GM13977 (cell line): Measurements from ENCODE around the gene IL3RA.
"Not testable (repeated sequence)": the region's sequence is repeated elsewhere in the genome, so short reads cannot be mapped to it uniquely, and the experiment has no call there.

ENCODE experiments used
- DNase-seq: peaks from one replicate; pipeline ENCODE4 v3.0.0; 2012; ENCODE audit warnings: low spot score
- CTCF ChIP-seq: IDR thresholded peaks from 2 replicates; pipeline ENCODE4 v1.5.1; 2012; ENCODE audit warnings: mild to moderate bottlenecking, control low read depth; ENCODE audit not compliant: insufficient read depth; ENCODE audit errors: extremely low read depth, missing control alignments
- in situ Hi-C: fragments of 300-500 bp; cut with MboI; formaldehyde crosslinking; loops from one replicate; pipeline ENCODE4 v1.12.0; 2022; ENCODE audit warnings: low sequenced_read_pairs, low pct_unique_long_range_greater_than_20kb, mixed read lengths, inconsistent platforms; ENCODE audit not compliant: unreplicated experiment

Gene IL3RA

GRCh38 chrX:1420371-1420770, 83.8 kb downstream of the IL3RA start:
- no peak for TF ChIP-seq CTCF
- in situ Hi-C loops, result no loop called here
- DNase-seq, result no peak

- in situ Hi-C loops, result no loop called here
- no peak for TF ChIP-seq CTCF
- no peak for DNase-seq
Observed at GRCh38 chrX:1421433-1422134, 85.0 kb downstream of the IL3RA start.

GRCh38 chrX:1422135-1422465, 85.5 kb downstream of the IL3RA start:
- TF ChIP-seq CTCF, result no peak
- DNase-seq, result no peak
- in situ Hi-C loops, result no loop called here

GRCh38 chrX:1423215-1423614, 86.6 kb downstream of the IL3RA start:
- no peak for TF ChIP-seq CTCF
- in situ Hi-C loops, result no loop called here
- no peak for DNase-seq

- DNase-seq, result no peak
- in situ Hi-C loops, result no loop called here
- TF ChIP-seq CTCF, result no peak
Observed at GRCh38 chrX:1424147-1424851, 87.7 kb downstream of the IL3RA start.

GRCh38 chrX:1425381-1425780, 88.8 kb downstream of the IL3RA start:
- TF ChIP-seq CTCF, result no peak
- in situ Hi-C loops, result no loop called here
- no peak for DNase-seq

- in situ Hi-C loops, DNase-seq: not testable (repeated sequence)
Observed at GRCh38 chrX:1426321-1426720, 89.7 kb downstream of the IL3RA start.
